Heart left ventricle (tissue), 16 donors: ENCODE data around the gene VN1R4. TPM values are rescaled to one million over a fixed set of nuclear protein-coding genes. Genes with fewer than 3 reads are reported as not detected.
"Not testable (repeated sequence)": the region's sequence is repeated elsewhere in the genome, so short reads cannot be mapped to it uniquely, and the experiment has no call there.

Experiments
- ATAC-seq, 4 donors: fragments of 200-7000 bp; cut with Tn5 transposase; one replicate each; pipeline ENCODE4 v1.9.1; 2020 to 2022; ENCODE audit warnings: moderate library complexity in 4 of 4, mild to moderate bottlenecking in 3 of 4, moderate number of reproducible peaks in 1 of 4
- DNase-seq, 5 donors: peaks; one replicate each; pipeline ENCODE4 v3.0.0-alpha.2; 2020
- H3K27ac ChIP-seq, 12 donors: fragments of 200-600 bp; sonication (generic) in 4 of 12; one replicate each; pipeline versions ENCODE4 v1.5.0 to v1.8.0; 2016 to 2022; ENCODE audit warnings: mild to moderate bottlenecking in 2 of 12
- H3K27me3 ChIP-seq, 9 donors: fragments of 200-600 bp; sonication (generic) in 2 of 9; one replicate each; pipeline versions ENCODE4 v1.5.1 to v1.8.0; 2016 to 2022; ENCODE audit warnings: mild to moderate bottlenecking in 3 of 9
- H3K36me3 ChIP-seq, 9 donors: fragments of 200-600 bp; sonication (generic) in 2 of 9; one replicate each; pipeline versions ENCODE4 v1.5.0 to v1.8.0; 2018 to 2022; ENCODE audit warnings: mild to moderate bottlenecking in 2 of 9
- H3K4me1 ChIP-seq, 12 donors: fragments of 200-600 bp; sonication (generic) in 4 of 12; one replicate each; pipeline versions ENCODE4 v1.5.0 to v1.8.0; 2016 to 2022; ENCODE audit warnings: mild to moderate bottlenecking in 3 of 12
- H3K4me3 ChIP-seq, 12 donors: fragments of 200-600 bp; sonication (generic) in 4 of 12; one replicate each; pipeline versions ENCODE4 v1.5.0 to v1.8.0; 2017 to 2022; ENCODE audit warnings: mild to moderate bottlenecking in 9 of 12, moderate library complexity in 4 of 12
- H3K9me3 ChIP-seq, 12 donors: fragments of 200-600 bp; sonication (generic) in 4 of 12; one replicate each; pipeline versions ENCODE4 v1.5.0 to v1.8.0; 2016 to 2022; ENCODE audit warnings: mild to moderate bottlenecking in 1 of 12
- CTCF ChIP-seq, 12 donors: fragments of 200-600 bp; sonication (generic) in 4 of 12; IDR thresholded peaks; one replicate each; pipeline versions ENCODE4 v1.5.0 to v1.8.0; 2018 to 2022; ENCODE audit warnings: antibody characterized with exemption in 12 of 12, mild to moderate bottlenecking in 5 of 12
- POLR2A ChIP-seq, 2 donors: fragments of 450-650 bp; IDR thresholded peaks; one replicate each; pipeline ENCODE4 v1.6.1; 2017; ENCODE audit warnings: antibody characterized with exemption in 2 of 2, mild to moderate bottlenecking in 2 of 2, moderate library complexity in 2 of 2
- WGBS, 4 donors: extraction: QIAGEN DNeasy Blood & Tissue Kit in 2 of 4; methylation state at CpG; one replicate each; pipeline versions ENCODE4 v1.1.5 to v1.1.7; 2013 to 2018; 5-methylcytosine and 5-hydroxymethylcytosine counted together
- intact Hi-C, 10 donors: fragments of 100-400 bp; cut with DNase I; formaldehyde crosslinking; loops; one replicate each; pipeline versions ENCODE4 v1.11.1 to v1.14.2; 2022
- polyA plus RNA-seq, 2 donors: library from polyadenylated mRNA; stranded (reverse); fragments of 200-250 nt; gene quantifications; one replicate each; pipeline ENCODE4 v1.2.3, GENCODE V29; 2013
- total RNA-seq, 9 donors: library from RNA; depleted of rRNA in 2 of 9; stranded (reverse); fragments of >200 nt in 2 of 9; fragmentation: NEBNext Ultra II Directional in 3 of 9; extraction: Animal tissue kit (Norgen Biotek cat#: 25700) in 3 of 9; gene quantifications; one replicate each; pipeline versions ENCODE4 v1.1.0 to v1.2.4, GENCODE V29; 2016 to 2023
- donor health status: ischemic (EF 13 %, LVEDD 7.1; RV severe dilation, severe dysfunction).
- donor health status: healthy with polysubstance abuse.
- donor health status: DM: no; HTN: yes; CAD: no.
- donor health status: DM: no; HTN: no; CAD: no.
- donor health status: ischemic (EF 25% LVEDD 6.9; RV normal size, moderate dysfunction).
- donor health status: ischemic (EF 25% LVEDD 5.7; RV mildly dilated, moderate dysfunction).
- donor health status: healthy.
- donor health status: DM: yes; HTN: yes; CAD: no.
- donor health status: ischemic (EF 35%, LVEDD 5.7; RV mildly dilated, moderate dysfunction).
- donor health status: nonischemic (EF 11% LVEDD 7.7; RV severe dilation, severe dysfunction).
- donor health status: DM: yes; HTN: yes; CAD: no.
- donor health status: PGD.
- donor health status: ischemic (EF 29% LVEDD 5.4; RV normal size, mild dysfunction).
- donor health status: nonischemic (EF 23%, LVEDD 6.1; RV moderate dilation, normal function).

The VN1R4 gene
- total and polyA plus RNA-seq, 11 donors = not detected

GRCh38 chr19:53275480-53275879 lies 8.0 kb upstream of the VN1R4 start:
- ATAC-seq = no peak
- Histone ChIP-seq H3K4me1 (no peaks in the 10 kb centered on the region), H3K4me3 (no peak overlapping the region), H3K9me3 (peaks cover 0 to 7% (median 0%) of the 10 kb centered on the region in 12 donors), H3K27me3 (peaks cover 0 to 25% (median 0%) of the 10 kb centered on the region in 9 donors), H3K36me3 (no peaks in the 10 kb centered on the region), H3K27ac (no peak overlapping the region)
- no peak for TF ChIP-seq CTCF (IDR thresholded peaks at IDR 0.05)
- no peak for TF ChIP-seq POLR2A (IDR thresholded peaks at IDR 0.05)
- WGBS, 4 donors = 93 to 97% (median 94%) methylated on average over 2 of the region's 2 CpGs
- intact Hi-C loops = no loop called here
- no peak for DNase-seq

GRCh38 chr19:53272044-53272443 lies 4.5 kb upstream of the VN1R4 start:
- TF ChIP-seq CTCF (IDR thresholded peaks at IDR 0.05) = no peak
- TF ChIP-seq POLR2A (IDR thresholded peaks at IDR 0.05) = no peak
- no peak for ATAC-seq
- Histone ChIP-seq H3K27me3 (peaks cover 0 to 16% (median 0%) of the 10 kb centered on the region in 9 donors), H3K4me3 (no peak overlapping the region), H3K27ac (no peak overlapping the region), H3K9me3 (peaks cover 0 to 1% (median 0%) of the 10 kb centered on the region in 12 donors), H3K36me3 (no peaks in the 10 kb centered on the region), H3K4me1 (no peaks in the 10 kb centered on the region)
- 80 to 86% (median 83%) methylated on average over 9 of the region's 9 CpGs for WGBS, 4 donors
- no peak for DNase-seq
- intact Hi-C loops = no loop called here

GRCh38 chr19:53269861-53270260 lies 2.3 kb upstream of the VN1R4 start:
- H3K9me3 ChIP-seq, H3K4me1 ChIP-seq, intact Hi-C loops, H3K4me3 ChIP-seq, ATAC-seq, H3K36me3 ChIP-seq, H3K27ac ChIP-seq, DNase-seq: not testable (repeated sequence)
- peaks cover 0 to 16% (median 0%) of the 10 kb centered on the region in 9 donors for H3K27me3 ChIP-seq
- WGBS, 4 donors = 91 to 95% (median 92%) methylated on average over 17 to 27 of the region's 27 CpGs

GRCh38 chr19:53257715-53258342 lies 9.7 kb downstream of the VN1R4 start, which contains the start of gene VN1R2:
TSS of gene VN1R2 (plus strand) at chr19:53258292. CDS start at chr19:53258376, 84 bp downstream.
- ATAC-seq, H3K4me3 ChIP-seq, H3K36me3 ChIP-seq, DNase-seq, H3K27ac ChIP-seq: not testable (repeated sequence)
- WGBS, 4 donors = 53 to 71% (median 62%) methylated on average over 14 of the region's 14 CpGs
- peaks cover 0 to 17% (median 6%) of the 10 kb centered on the region in 12 donors for H3K4me1 ChIP-seq
- peaks cover 0 to 12% (median 0%) of the 10 kb centered on the region in 9 donors for H3K27me3 ChIP-seq
- intact Hi-C loops = loop anchor here in 1 of 10 donors (10.0 kb wide), 2 partner anchors 63 to 103 kb away; partner anchors contain the start of genes ZNF347 and ZNF665
- H3K9me3 ChIP-seq = peaks cover 0 to 44% (median 0%) of the 10 kb centered on the region in 12 donors
